Mesothelial cell of epicardium (in vitro differentiated cells): ENCODE data around the gene WDHD1. TPM values are rescaled to one million over a fixed set of nuclear protein-coding genes. Genes with fewer than 3 reads are reported as not detected.
"Not testable (repeated sequence)": the region's sequence is repeated elsewhere in the genome, so short reads cannot be mapped to it uniquely, and the experiment has no call there.

Experiments used
- DNase-seq, 2 experiments: peaks; one replicate each; pipeline ENCODE4 v3.0.0; 2021; ENCODE audit warnings: low spot score in 2 of 2; ENCODE audit not compliant: unreplicated experiment in 2 of 2
- H3K27ac Mint-ChIP-seq: 2 replicates; pipeline ENCODE4 v1.8.0; 2021; ENCODE audit warnings: mixed read lengths
- H3K27me3 Mint-ChIP-seq: 2 replicates; pipeline ENCODE4 v1.8.0; 2021; ENCODE audit warnings: low read depth, mixed read lengths
- H3K36me3 Mint-ChIP-seq: 2 replicates; pipeline ENCODE4 v1.8.0; 2021; ENCODE audit warnings: mixed read lengths
- H3K4me1 Mint-ChIP-seq: 2 replicates; pipeline ENCODE4 v1.8.0; 2021; ENCODE audit warnings: mixed read lengths
- H3K4me3 Mint-ChIP-seq: 2 replicates; pipeline ENCODE4 v1.8.0; 2021; ENCODE audit warnings: mild to moderate bottlenecking, moderate library complexity, mixed read lengths
- H3K9me3 Mint-ChIP-seq: 2 replicates; pipeline ENCODE4 v1.8.0; 2021; ENCODE audit warnings: mixed read lengths
- CTCF ChIP-seq: fragments of 200-600 bp; sonication (generic); IDR thresholded peaks from one replicate; pipeline ENCODE4 v1.5.0; 2021; ENCODE audit warnings: antibody characterized with exemption; ENCODE audit not compliant: unreplicated experiment
- total RNA-seq: library from RNA; stranded (reverse); gene quantifications from 3 replicates; pipeline ENCODE4 v1.2.1, GENCODE V29; 2021

Gene WDHD1
- total RNA-seq, 1 donor from 2014 or later = 15.5 TPM

DNA sequence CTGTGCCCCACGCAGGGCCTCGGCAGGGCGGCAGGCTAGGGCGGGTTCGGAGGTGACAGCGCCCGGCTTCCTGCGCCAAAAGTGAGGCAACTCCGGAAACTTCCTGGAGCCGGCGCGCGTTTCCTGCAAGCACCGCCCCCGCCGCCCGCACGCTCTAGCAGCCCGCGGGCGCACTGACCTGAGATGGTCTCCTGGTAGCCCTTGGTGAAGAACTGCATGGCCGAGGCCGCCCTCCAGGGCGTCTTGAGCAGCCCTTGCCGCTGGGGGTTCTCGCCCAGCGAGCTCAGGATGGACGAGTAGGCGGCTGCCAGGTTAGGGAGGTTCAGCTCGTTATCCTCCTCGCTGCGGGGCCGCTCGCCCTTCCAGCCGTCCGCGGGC, 124.8 kb downstream of the WDHD1 start:
- Mint-ChIP-seq H3K9me3 (no peaks in the 10 kb centered on the region), H3K27ac (no peak overlapping the region), H3K36me3 (no peaks in the 10 kb centered on the region), H3K4me3 (peak overlapping the region; percentile 77), H3K27me3 (peaks cover 25% of the 10 kb centered on the region), H3K4me1 (peaks cover 4% of the 10 kb centered on the region)
- DNase-seq = peak; percentile 40 to 65
- TF ChIP-seq CTCF = no peak

- no peak for TF ChIP-seq CTCF
- peaks cover 25% of the 10 kb centered on the region for H3K27me3 Mint-ChIP-seq
- DNase-seq = no peak
- peaks cover 4% of the 10 kb centered on the region for H3K4me1 Mint-ChIP-seq
- no peak overlapping the region for H3K27ac Mint-ChIP-seq
- peak overlapping the region; percentile 77 for H3K4me3 Mint-ChIP-seq
- H3K36me3 Mint-ChIP-seq = no peaks in the 10 kb centered on the region
- H3K9me3 Mint-ChIP-seq = no peaks in the 10 kb centered on the region
Observed at GRCh38 chr14:54901380-54902142, 125.3 kb downstream of the WDHD1 start.

DNA sequence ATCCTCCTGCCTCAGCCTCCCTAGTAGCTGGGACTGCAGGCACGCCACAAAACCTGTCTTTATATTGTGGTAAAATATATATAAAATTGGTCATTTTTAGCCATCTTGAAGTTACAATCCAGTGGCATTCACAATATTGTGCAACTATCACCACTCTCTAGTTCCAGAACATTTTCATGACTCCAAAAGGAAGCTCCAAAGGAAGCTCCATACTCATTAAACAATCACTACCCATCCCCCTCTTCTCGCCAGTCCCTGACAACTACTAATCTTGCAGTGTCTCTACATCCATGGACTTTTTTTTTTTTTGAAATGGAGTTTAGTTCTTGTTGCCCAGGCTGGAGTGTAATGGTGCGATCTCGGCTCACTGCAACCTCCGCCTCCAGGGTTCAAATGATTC, 127.3 kb downstream of the WDHD1 start:
- Mint-ChIP-seq H3K4me3 (no peak overlapping the region), H3K9me3 (no peaks in the 10 kb centered on the region), H3K27ac (no peak overlapping the region), H3K27me3 (peaks cover 20% of the 10 kb centered on the region), H3K36me3 (no peaks in the 10 kb centered on the region), H3K4me1 (peaks cover 4% of the 10 kb centered on the region)
- TF ChIP-seq CTCF = no peak
- no peak for DNase-seq

DNA sequence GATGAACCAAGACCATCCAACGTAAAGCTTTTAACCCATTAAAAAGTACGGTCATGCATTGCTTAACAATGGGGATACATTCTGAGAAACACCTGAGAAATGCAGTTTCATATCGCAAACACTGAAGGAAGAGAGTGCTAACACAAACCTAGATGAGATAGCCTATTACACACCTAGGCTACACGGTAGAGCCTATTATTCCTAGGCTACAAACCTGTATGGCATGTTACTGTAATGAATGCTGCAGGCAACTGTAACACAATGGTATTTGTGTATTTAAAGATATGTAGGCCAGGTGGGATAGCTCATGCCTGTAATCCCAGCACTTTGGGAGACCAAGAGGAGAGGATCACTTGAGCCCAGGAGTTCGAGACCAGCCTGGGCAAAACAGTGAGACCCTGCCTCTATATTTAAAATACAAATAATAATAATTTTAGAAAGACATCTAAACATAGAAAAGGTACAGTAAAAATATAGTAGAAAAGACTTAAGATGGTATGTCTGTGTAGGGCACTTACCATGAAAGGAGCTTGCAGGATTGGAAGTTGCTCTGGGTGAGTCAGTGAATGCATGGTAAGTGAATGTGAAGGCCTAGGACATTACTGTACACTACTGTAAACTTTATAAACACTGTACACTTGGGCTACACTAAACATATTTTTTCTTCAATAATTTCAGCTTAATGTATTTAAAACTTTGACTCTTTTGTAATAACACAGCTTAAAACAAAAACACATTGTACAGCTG, 128.9 kb downstream of the WDHD1 start:
- not testable (repeated sequence) for H3K9me3 Mint-ChIP-seq, H3K27ac Mint-ChIP-seq, H3K4me1 Mint-ChIP-seq, DNase-seq, H3K36me3 Mint-ChIP-seq, H3K4me3 Mint-ChIP-seq
- peaks cover 18% of the 10 kb centered on the region for H3K27me3 Mint-ChIP-seq

DNA sequence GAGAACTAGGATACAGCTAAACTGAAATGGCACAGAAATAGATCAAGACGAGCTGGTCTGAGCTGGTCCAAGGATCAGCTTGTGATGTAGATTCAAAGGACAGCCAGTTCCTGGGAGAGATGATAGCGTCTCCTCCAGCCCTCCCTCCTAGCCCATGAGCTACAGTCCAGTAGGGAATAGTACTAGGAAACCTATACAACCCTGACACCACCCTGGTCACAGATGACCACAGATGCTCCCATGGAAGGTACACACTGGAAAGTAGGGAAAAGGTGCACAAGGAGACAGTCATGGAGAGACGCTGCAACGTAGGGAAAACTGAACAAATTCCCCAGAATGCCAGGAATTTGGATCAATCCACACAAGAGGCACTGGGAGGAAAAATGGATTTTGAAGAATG, 131.2 kb downstream of the WDHD1 start:
- DNase-seq = no peak
- no peaks in the 10 kb centered on the region for H3K4me1 Mint-ChIP-seq
- H3K9me3 Mint-ChIP-seq = no peaks in the 10 kb centered on the region
- H3K36me3 Mint-ChIP-seq = no peaks in the 10 kb centered on the region
- H3K27ac Mint-ChIP-seq = no peak overlapping the region
- H3K4me3 Mint-ChIP-seq = no peak overlapping the region
- TF ChIP-seq CTCF = no peak
- peaks cover 8% of the 10 kb centered on the region for H3K27me3 Mint-ChIP-seq

DNA sequence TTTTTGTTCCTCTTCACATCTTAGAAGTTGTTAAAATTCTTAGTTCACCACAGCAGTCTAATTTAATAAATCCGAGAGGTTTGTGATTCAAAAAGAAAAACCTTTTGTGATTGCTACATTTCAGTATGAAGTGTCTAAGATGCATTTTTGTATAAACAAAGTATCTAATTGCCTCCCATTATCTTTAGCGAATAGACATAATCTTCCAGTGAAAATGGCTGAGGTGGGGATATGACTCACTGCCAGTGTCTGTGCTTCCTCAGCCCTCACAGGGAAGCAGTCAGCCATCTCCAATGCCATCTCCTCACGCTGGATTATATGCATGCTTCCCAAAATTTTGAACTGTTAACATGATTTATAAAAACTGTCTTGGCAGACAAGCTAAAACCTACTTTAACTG, 131.9 kb downstream of the WDHD1 start:
- Mint-ChIP-seq H3K36me3 (no peaks in the 10 kb centered on the region), H3K27ac (no peak overlapping the region), H3K9me3 (no peaks in the 10 kb centered on the region), H3K27me3 (peaks cover 2% of the 10 kb centered on the region), H3K4me1 (no peaks in the 10 kb centered on the region), H3K4me3 (no peak overlapping the region)
- no peak for TF ChIP-seq CTCF
- DNase-seq = no peak
